ENCODE measurements around the gene PPP2R3C.
"Not testable (repeated sequence)": the region's sequence is repeated elsewhere in the genome, so short reads cannot be mapped to it uniquely, and the experiment has no call there.

The PPP2R3C gene

GRCh38 chr14:35123388-35123703 is 1.6 kb upstream of the PPP2R3C start:
- DNase-seq = no peak

- DNase-seq = peak in 1 of 2 experiments; percentile 28
Measured at GRCh38 chr14:35122696-35123387, 1.1 kb upstream of the PPP2R3C start.

GRCh38 chr14:35121026-35121886 is 534 bp downstream of the PPP2R3C start:
- peak; percentile 24 to 27 for DNase-seq

GRCh38 chr14:35117112-35117511 is 4.7 kb downstream of the PPP2R3C start:
- DNase-seq = no peak

GRCh38 chr14:35116242-35116641 is 5.5 kb downstream of the PPP2R3C start:
- no peak for DNase-seq

GRCh38 chr14:35114036-35114435 is 7.8 kb downstream of the PPP2R3C start:
- no peak for DNase-seq

- no peak for DNase-seq
Measured at GRCh38 chr14:35113308-35113950, 8.4 kb downstream of the PPP2R3C start.

GRCh38 chr14:35112641-35113040 is 9.1 kb downstream of the PPP2R3C start:
- no peak for DNase-seq

GRCh38 chr14:35107866-35108265 is 13.9 kb downstream of the PPP2R3C start:
- DNase-seq = no peak

GRCh38 chr14:35094645-35095044 is 27.1 kb downstream of the PPP2R3C start:
- DNase-seq = not testable (repeated sequence)

- DNase-seq = no peak
Measured at GRCh38 chr14:35088514-35088913, 33.3 kb downstream of the PPP2R3C start.

- DNase-seq = no peak
Measured at GRCh38 chr14:35085441-35085840, 36.3 kb downstream of the PPP2R3C start.

GRCh38 chr14:35083530-35084150 is 38.1 kb downstream of the PPP2R3C start:
- no peak for DNase-seq

- DNase-seq = no peak
Measured at GRCh38 chr14:35079742-35080141, 42.0 kb downstream of the PPP2R3C start.

GRCh38 chr14:35078082-35078481 is 43.7 kb downstream of the PPP2R3C start:
- no peak for DNase-seq

- DNase-seq = no peak
Measured at GRCh38 chr14:35073486-35073885, 48.3 kb downstream of the PPP2R3C start.

- DNase-seq = no peak
Measured at GRCh38 chr14:35072226-35072625, 49.6 kb downstream of the PPP2R3C start.

- DNase-seq = no peak
Measured at GRCh38 chr14:35068238-35069012, 53.4 kb downstream of the PPP2R3C start.

- DNase-seq = not testable (repeated sequence)
Measured at GRCh38 chr14:35065731-35066130, 56.1 kb downstream of the PPP2R3C start.

GRCh38 chr14:35061113-35061791 is 60.5 kb downstream of the PPP2R3C start:
- DNase-seq = not testable (repeated sequence)

- no peak for DNase-seq
Measured at GRCh38 chr14:35052637-35053036, 69.2 kb downstream of the PPP2R3C start.

GRCh38 chr14:35051796-35052195 is 70.0 kb downstream of the PPP2R3C start:
- DNase-seq = no peak

All from SHP77 (cell line).